B cell (primary cell): ENCODE data around the gene MVB12A. TPM values are rescaled to one million over a fixed set of nuclear protein-coding genes. Genes with fewer than 3 reads are reported as not detected.

Experiments
- ATAC-seq: fragments of 200-7000 bp; cut with Tn5 transposase; one replicate; pipeline ENCODE4 v1.10.0; 2021; ENCODE audit warnings: low read depth, mild to moderate bottlenecking, moderate number of reproducible peaks, moderate library complexity
- CTCF ChIA-PET: fragments of 350-600 bp; sonication (Branson Sonifier 250); formaldehyde crosslinking; loops from one replicate; lab custom pipeline; 2021; ENCODE audit warnings: antibody characterized with exemption, inconsistent platforms; lab: Charles Lee
- POLR2A ChIA-PET: fragments of 350-600 bp; sonication (Branson Sonifier 250); formaldehyde crosslinking; loops from one replicate; lab custom pipeline; 2021; ENCODE audit warnings: antibody characterized with exemption; lab: Charles Lee
- DNase-seq: peaks from one replicate; pipeline ENCODE4 v3.0.0; 2013
- H2AFZ ChIP-seq: 2 replicates; pipeline ENCODE4 v1.6.1; 2012; ENCODE audit warnings: mild to moderate bottlenecking, low read depth, low read length; ENCODE audit not compliant: insufficient read depth, poor library complexity, severe bottlenecking
- H3K27ac ChIP-seq, 2 donors: 1 replicate in 1 of 2; 2 replicates in 1 of 2; pipeline ENCODE4 v1.5.1; 2012 to 2013; ENCODE audit warnings: low read length in 2 of 2, mild to moderate bottlenecking in 2 of 2, moderate library complexity in 1 of 2
- H3K27me3 ChIP-seq, 4 experiments: fragments of 200-600 bp in 1 of 4; sonication (generic) in 1 of 4; replicated peaks in 1 of 4; 1 replicate in 2 of 4; 2 replicates in 2 of 4; pipeline versions ENCODE4 v1.6.1 to v1.7.0; 2013 to 2016; ENCODE audit warnings: low read length in 3 of 4, mild to moderate bottlenecking in 2 of 4, mixed read lengths in 1 of 4, moderate library complexity in 1 of 4; ENCODE audit not compliant: insufficient read depth in 4 of 4, control insufficient read depth in 3 of 4; ENCODE audit errors: control extremely low read depth in 1 of 4
- H3K36me3 ChIP-seq, 2 experiments: replicated peaks in 1 of 2; 1 replicate in 1 of 2; 2 replicates in 1 of 2; pipeline versions ENCODE4 v1.6.1 to v1.7.1; 2013; ENCODE audit warnings: low read length in 1 of 2; ENCODE audit not compliant: insufficient read depth in 2 of 2, control insufficient read depth in 1 of 2; ENCODE audit errors: control extremely low read depth in 1 of 2, extremely low read depth in 1 of 2
- H3K4me1 ChIP-seq, 2 donors: fragments of 200-600 bp in 1 of 2; sonication (generic) in 1 of 2; 1 replicate in 1 of 2; 2 replicates in 1 of 2; pipeline versions ENCODE4 v1.5.1 to v1.6.1; 2013 to 2017; ENCODE audit warnings: low read length in 2 of 2; ENCODE audit not compliant: control insufficient read depth in 2 of 2, insufficient read depth in 2 of 2
- H3K4me2 ChIP-seq: replicated peaks from 2 replicates; pipeline ENCODE3; 2012; ENCODE audit warnings: mild to moderate bottlenecking, low read depth, low read length; ENCODE audit not compliant: poor library complexity, severe bottlenecking
- H3K4me3 ChIP-seq, 5 experiments: fragments of 200-600 bp in 1 of 5; sonication (generic) in 1 of 5; 1 replicate in 3 of 5; 2 replicates in 2 of 5; pipeline versions ENCODE4 v1.5.1 to v1.7.0; 2011 to 2016; ENCODE audit warnings: low read length in 4 of 5, mild to moderate bottlenecking in 4 of 5, low read depth in 2 of 5, control low read depth in 1 of 5, moderate library complexity in 1 of 5; ENCODE audit not compliant: insufficient read depth in 1 of 5; ENCODE audit errors: control extremely low read depth in 1 of 5, extremely low read depth in 1 of 5
- H3K79me2 ChIP-seq: fragments of 200-600 bp; sonication (generic); one replicate; pipeline ENCODE4 v1.6.0; 2016; ENCODE audit warnings: low read length; ENCODE audit not compliant: control insufficient read depth, insufficient read depth
- H3K9ac ChIP-seq: fragments of 200-600 bp; sonication (generic); 2 replicates; pipeline ENCODE4 v1.6.1; 2017; ENCODE audit warnings: mild to moderate bottlenecking, low read length, moderate library complexity
- H3K9me3 ChIP-seq, 3 donors: one replicate each; pipeline versions ENCODE4 v1.6.1 to v1.7.1; 2013; ENCODE audit warnings: low read length in 2 of 3; ENCODE audit not compliant: control insufficient read depth in 2 of 3, insufficient read depth in 1 of 3; ENCODE audit errors: control extremely low read depth in 1 of 3
- H4K20me1 ChIP-seq: 2 replicates; pipeline ENCODE4 v1.6.0; 2012; ENCODE audit warnings: mild to moderate bottlenecking, low read length; ENCODE audit not compliant: insufficient read depth, control insufficient read depth, poor library complexity, severe bottlenecking
- H3K27ac Mint-ChIP-seq: one replicate; pipeline ENCODE4 v1.8.0; 2021; ENCODE audit warnings: mixed read lengths
- H3K27me3 Mint-ChIP-seq: one replicate; pipeline ENCODE4 v1.8.0; 2021; ENCODE audit warnings: mixed read lengths
- H3K4me1 Mint-ChIP-seq: one replicate; pipeline ENCODE4 v1.8.0; 2021; ENCODE audit warnings: mixed read lengths
- H3K4me3 Mint-ChIP-seq: one replicate; pipeline ENCODE4 v1.8.0; 2021; ENCODE audit warnings: mixed read lengths
- H3K9me3 Mint-ChIP-seq: one replicate; pipeline ENCODE4 v1.8.0; 2022; ENCODE audit warnings: mixed read lengths; ENCODE audit not compliant: insufficient read depth
- CTCF ChIP-seq: fragments of 200-600 bp; IDR thresholded peaks from one replicate; pipeline ENCODE4 v1.8.0; 2022; ENCODE audit warnings: antibody characterized with exemption, mild to moderate bottlenecking
- EZH2 ChIP-seq: IDR thresholded peaks from 2 replicates; pipeline ENCODE4 v1.6.1; 2012; ENCODE audit warnings: borderline replicate concordance, low read depth, mild to moderate bottlenecking, moderate library complexity, low read length; ENCODE audit not compliant: insufficient read depth, poor library complexity, severe bottlenecking
- WGBS: methylation state at CpG from one replicate; pipeline ENCODE4 v1.1.5; 2013; ENCODE audit warnings: missing lambda C conversion rate; ENCODE audit not compliant: insufficient coverage; 5-methylcytosine and 5-hydroxymethylcytosine counted together
- intact Hi-C: fragments of 100-400 bp; cut with micrococcal nuclease; formaldehyde crosslinking; loops from one replicate; pipeline ENCODE4 v1.10.0; 2022
- polyA plus RNA-seq: library from polyadenylated mRNA; depleted of rRNA; stranded (reverse); fragments of >200 nt; gene quantifications from 2 replicates; pipeline ENCODE4 v1.2.3, GENCODE V29; 2012
- total RNA-seq, 2 donors: library from RNA; stranded (reverse); fragments of 120-200 nt in 1 of 2; gene quantifications; 1 replicate in 1 of 2; 2 replicates in 1 of 2; pipeline versions ENCODE4 v1.2.3 to v1.2.4, GENCODE V29; 2013 to 2022

MVB12A gene
- total and polyA plus RNA-seq, 2 donors (not counting 1 experiment from before 2014, with no cell fraction given), result 31.3 to 33.6 TPM

- Mint-ChIP-seq H3K4me3 (no peak overlapping the region), H3K4me1 (peaks cover 15% of the 10 kb centered on the region), H3K27ac (no peak overlapping the region), H3K27me3 (no peaks in the 10 kb centered on the region), H3K9me3 (no peaks in the 10 kb centered on the region)
- H3K4me1 ChIP-seq, result peaks cover 12 to 16% of the 10 kb centered on the region in 2 donors
- no peaks in the 10 kb centered on the region for H3K27me3 ChIP-seq
- no peak overlapping the region for H3K9ac ChIP-seq
- no peak overlapping the region for H3K4me2 ChIP-seq
- no peaks in the 10 kb centered on the region for H4K20me1 ChIP-seq
- no peaks in the 10 kb centered on the region for H3K9me3 ChIP-seq
- 98% methylated on average over 11 of the region's 20 CpGs for WGBS
- ChIA-PET POLR2A (no interaction called here), CTCF (no interaction called here)
- no peak for TF ChIP-seq EZH2
- no peak for TF ChIP-seq CTCF
- intact Hi-C loops, result no loop called here
- no peak overlapping the region for H2AFZ ChIP-seq
- DNase-seq (no peak), ATAC-seq (no peak)
- H3K4me3 ChIP-seq, result no peak overlapping the region
- H3K36me3 ChIP-seq, result peaks cover 0 to 4% of the 10 kb centered on the region in 2 experiments
- no peak overlapping the region for H3K27ac ChIP-seq
- peaks cover 6% of the 10 kb centered on the region for H3K79me2 ChIP-seq
Observed at GRCh38 chr19:17423429-17424208, 3.8 kb downstream of the MVB12A start.

DNA sequence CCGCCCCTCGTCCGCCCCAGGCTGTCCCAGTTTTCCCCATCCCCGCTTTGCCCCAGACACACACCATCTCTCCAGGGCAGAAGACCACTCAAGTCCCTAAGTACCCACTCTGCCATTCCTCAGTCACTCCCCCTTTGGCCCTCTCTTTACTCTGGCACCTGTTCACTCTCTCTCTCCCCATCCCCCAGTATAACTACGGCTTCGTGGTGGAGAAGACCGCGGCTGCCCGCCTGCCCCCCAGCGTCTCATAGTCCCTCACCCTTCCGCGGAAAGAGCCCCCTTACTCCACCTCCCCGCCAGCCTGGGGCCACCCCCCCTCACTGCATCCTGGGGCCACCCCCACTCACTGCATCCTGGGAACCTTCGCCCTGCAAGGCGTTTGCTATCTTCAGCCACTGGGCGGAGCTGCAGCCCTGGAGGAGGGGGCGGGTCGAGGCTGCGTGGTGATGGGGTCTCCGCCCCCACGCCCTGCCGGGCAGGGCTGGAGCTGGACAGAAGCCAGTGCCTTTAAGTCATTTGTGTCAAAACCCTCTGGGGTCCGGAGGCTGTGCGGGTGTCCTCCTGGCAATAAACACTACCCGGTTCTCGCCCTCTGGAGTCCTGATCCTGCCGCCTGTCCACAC lies 5.0 kb downstream of the MVB12A start:
- Histone ChIP-seq H2AFZ (no peak overlapping the region), H3K4me2 (peak overlapping the region; percentile 12), H4K20me1 (no peaks in the 10 kb centered on the region), H3K4me3 (no peak overlapping the region), H3K27me3 (no peaks in the 10 kb centered on the region), H3K27ac (no peak overlapping the region), H3K4me1 (peaks cover 6 to 9% of the 10 kb centered on the region in 2 donors), H3K9ac (no peak overlapping the region), H3K36me3 (peaks cover 0 to 4% of the 10 kb centered on the region in 2 experiments), H3K79me2 (peaks cover 6% of the 10 kb centered on the region), H3K9me3 (no peaks in the 10 kb centered on the region)
- intact Hi-C loops, result no loop called here
- DNase-seq, result peak; percentile 29
- CTCF ChIA-PET, result no interaction called here
- ATAC-seq, result peak; percentile 44
- Mint-ChIP-seq H3K4me3 (no peak overlapping the region), H3K27me3 (no peaks in the 10 kb centered on the region), H3K4me1 (peaks cover 6% of the 10 kb centered on the region), H3K9me3 (no peaks in the 10 kb centered on the region), H3K27ac (no peak overlapping the region)
- 29% methylated on average over 23 of the region's 27 CpGs for WGBS
- POLR2A ChIA-PET, result no interaction called here
- TF ChIP-seq EZH2, result no peak
- TF ChIP-seq CTCF, result no peak
